ENCODE data around the gene CLN3. TPM values are rescaled to one million over a fixed set of nuclear protein-coding genes. Genes with fewer than 3 reads are reported as not detected.

The CLN3 gene
- total and polyA plus RNA-seq, 2 of the 13 experiments (the other 11 are each of a cell fraction or from before 2014, with no cell fraction given), result 23.4 to 46.8 TPM

- TF ChIP-seq ZNF17 (CRISPR knock-in tag; IDR thresholded peaks at IDR 0.05) (no peak), NAIF1 (CRISPR knock-in tag; IDR thresholded peaks at IDR 0.05; ENCODE audit: borderline replicate concordance) (0 out of 2 replicates have a peak, but pooled peaks have one; percentile 56), KDM2A (CRISPR knock-in tag; IDR thresholded peaks at IDR 0.05; ENCODE audit: borderline replicate concordance, low read depth) (peak; percentile 60; the same call in 1 of the 2 replicates), NFE2L1 (CRISPR knock-in tag; IDR thresholded peaks at IDR 0.05; ENCODE audit: borderline replicate concordance) (no peak), RXRB (CRISPR knock-in tag; IDR thresholded peaks at IDR 0.05; ENCODE audit: borderline replicate concordance) (peak; percentile 69), FOXP4 (CRISPR knock-in tag; IDR thresholded peaks at IDR 0.05) (peak; percentile 87), GTF2F1 (IDR thresholded peaks at IDR 0.05; ENCODE audit: low read length) (no peak), SETDB1 (CRISPR knock-in tag; IDR thresholded peaks at IDR 0.05; ENCODE audit: borderline replicate concordance) (no peak), BORCS8-MEF2B (CRISPR knock-in tag; IDR thresholded peaks at IDR 0.05) (peak; percentile 82), TAF1 (CRISPR knock-in tag; IDR thresholded peaks at IDR 0.05) (peak; percentile 65), ZNF850 (CRISPR knock-in tag; conservative IDR thresholded peaks at IDR 0.05) (no peak), MIER2 (CRISPR knock-in tag; IDR thresholded peaks at IDR 0.05) (0 out of 2 replicates have a peak, but pooled peaks have one; percentile 15), SALL2 (CRISPR knock-in tag; IDR thresholded peaks at IDR 0.05) (peak; percentile 93), ELF1 (CRISPR knock-in tag; IDR thresholded peaks at IDR 0.05) (0 out of 2 replicates have a peak, but pooled peaks have one; percentile 34), ZNF234 (CRISPR knock-in tag; conservative IDR thresholded peaks at IDR 0.05) (no peak; the same call in 1 of the 2 replicates), ZNF816 (CRISPR knock-in tag; IDR thresholded peaks at IDR 0.05; ENCODE audit: borderline replicate concordance) (no peak), ZC3H13 (CRISPR knock-in tag; IDR thresholded peaks at IDR 0.05) (no peak), SRSF1 (optimal IDR thresholded peaks at IDR 0.05; ENCODE audit: low read depth, low read length) (no peak)
- TF ChIP-seq, protein P1, sequence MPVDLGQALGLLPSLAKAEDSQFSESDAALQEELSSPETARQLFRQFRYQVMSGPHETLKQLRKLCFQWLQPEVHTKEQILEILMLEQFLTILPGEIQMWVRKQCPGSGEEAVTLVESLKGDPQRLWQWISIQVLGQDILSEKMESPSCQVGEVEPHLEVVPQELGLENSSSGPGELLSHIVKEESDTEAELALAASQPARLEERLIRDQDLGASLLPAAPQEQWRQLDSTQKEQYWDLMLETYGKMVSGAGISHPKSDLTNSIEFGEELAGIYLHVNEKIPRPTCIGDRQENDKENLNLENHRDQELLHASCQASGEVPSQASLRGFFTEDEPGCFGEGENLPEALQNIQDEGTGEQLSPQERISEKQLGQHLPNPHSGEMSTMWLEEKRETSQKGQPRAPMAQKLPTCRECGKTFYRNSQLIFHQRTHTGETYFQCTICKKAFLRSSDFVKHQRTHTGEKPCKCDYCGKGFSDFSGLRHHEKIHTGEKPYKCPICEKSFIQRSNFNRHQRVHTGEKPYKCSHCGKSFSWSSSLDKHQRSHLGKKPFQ (CRISPR knock-in tag; IDR thresholded peaks at IDR 0.05; ENCODE audit: insufficient replicate concordance), result no peak
- TF ChIP-seq, protein P2, sequence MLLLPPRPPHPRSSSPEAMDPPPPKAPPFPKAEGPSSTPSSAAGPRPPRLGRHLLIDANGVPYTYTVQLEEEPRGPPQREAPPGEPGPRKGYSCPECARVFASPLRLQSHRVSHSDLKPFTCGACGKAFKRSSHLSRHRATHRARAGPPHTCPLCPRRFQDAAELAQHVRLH (CRISPR knock-in tag; IDR thresholded peaks at IDR 0.05; ENCODE audit: borderline replicate concordance, low read depth), result peak; percentile 51; the same call in 1 of the 2 replicates
- TF ChIP-seq, protein P3, sequence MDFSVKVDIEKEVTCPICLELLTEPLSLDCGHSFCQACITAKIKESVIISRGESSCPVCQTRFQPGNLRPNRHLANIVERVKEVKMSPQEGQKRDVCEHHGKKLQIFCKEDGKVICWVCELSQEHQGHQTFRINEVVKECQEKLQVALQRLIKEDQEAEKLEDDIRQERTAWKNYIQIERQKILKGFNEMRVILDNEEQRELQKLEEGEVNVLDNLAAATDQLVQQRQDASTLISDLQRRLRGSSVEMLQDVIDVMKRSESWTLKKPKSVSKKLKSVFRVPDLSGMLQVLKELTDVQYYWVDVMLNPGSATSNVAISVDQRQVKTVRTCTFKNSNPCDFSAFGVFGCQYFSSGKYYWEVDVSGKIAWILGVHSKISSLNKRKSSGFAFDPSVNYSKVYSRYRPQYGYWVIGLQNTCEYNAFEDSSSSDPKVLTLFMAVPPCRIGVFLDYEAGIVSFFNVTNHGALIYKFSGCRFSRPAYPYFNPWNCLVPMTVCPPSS (IDR thresholded peaks at IDR 0.05), result no peak
Measured at GRCh38 chr16:28538733-28539596, 47.1 kb upstream of the CLN3 start, which contains the start of gene NUPR1 (continued).

All from HepG2 (cell line).